ENCODE data around the gene NUP153. TPM values are rescaled to one million over a fixed set of nuclear protein-coding genes. Genes with fewer than 3 reads are reported as not detected.
A peak's percentile ranks its signal among the peaks of the same experiment; 100 is the strongest.

Gene NUP153
- total RNA-seq, 1 donor from 2014 or later: 48.2 TPM

DNA sequence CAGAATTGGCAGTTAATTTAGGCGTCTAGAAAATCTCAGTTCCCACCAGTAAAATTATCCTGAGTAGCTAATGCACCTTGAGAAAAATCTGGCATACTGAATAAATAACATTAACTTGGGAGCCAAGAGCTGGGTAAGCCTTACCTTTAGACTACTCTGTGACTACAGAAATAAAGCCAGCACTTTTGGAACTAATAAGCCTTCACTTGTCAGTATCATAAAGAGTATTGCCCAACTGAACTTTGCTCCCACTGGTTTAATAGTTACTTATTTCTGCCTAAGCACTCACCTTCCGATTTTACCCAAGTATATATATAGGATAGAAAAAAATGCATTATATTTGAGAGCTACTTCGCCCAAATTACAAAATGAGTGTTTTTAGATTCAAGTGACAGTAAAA lies 95.9 kb downstream of the NUP153 start:
- Mint-ChIP-seq H3K4me1 (no peaks in the 10 kb centered on the region), H3K36me3 (peaks cover 15% of the 10 kb centered on the region), H3K4me3 (no peak overlapping the region), H3K27me3 (ENCODE audit: low read depth) (no peaks in the 10 kb centered on the region), H3K9me3 (no peaks in the 10 kb centered on the region), H3K27ac (no peak overlapping the region)
- no peak for DNase-seq (ENCODE audit: low spot score in 2 of 2, unreplicated experiment in 2 of 2)
- TF ChIP-seq, protein P1, sequence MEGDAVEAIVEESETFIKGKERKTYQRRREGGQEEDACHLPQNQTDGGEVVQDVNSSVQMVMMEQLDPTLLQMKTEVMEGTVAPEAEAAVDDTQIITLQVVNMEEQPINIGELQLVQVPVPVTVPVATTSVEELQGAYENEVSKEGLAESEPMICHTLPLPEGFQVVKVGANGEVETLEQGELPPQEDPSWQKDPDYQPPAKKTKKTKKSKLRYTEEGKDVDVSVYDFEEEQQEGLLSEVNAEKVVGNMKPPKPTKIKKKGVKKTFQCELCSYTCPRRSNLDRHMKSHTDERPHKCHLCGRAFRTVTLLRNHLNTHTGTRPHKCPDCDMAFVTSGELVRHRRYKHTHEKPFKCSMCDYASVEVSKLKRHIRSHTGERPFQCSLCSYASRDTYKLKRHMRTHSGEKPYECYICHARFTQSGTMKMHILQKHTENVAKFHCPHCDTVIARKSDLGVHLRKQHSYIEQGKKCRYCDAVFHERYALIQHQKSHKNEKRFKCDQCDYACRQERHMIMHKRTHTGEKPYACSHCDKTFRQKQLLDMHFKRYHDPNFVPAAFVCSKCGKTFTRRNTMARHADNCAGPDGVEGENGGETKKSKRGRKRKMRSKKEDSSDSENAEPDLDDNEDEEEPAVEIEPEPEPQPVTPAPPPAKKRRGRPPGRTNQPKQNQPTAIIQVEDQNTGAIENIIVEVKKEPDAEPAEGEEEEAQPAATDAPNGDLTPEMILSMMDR (IDR thresholded peaks at IDR 0.05; ENCODE audit: unreplicated experiment): no peak

DNA sequence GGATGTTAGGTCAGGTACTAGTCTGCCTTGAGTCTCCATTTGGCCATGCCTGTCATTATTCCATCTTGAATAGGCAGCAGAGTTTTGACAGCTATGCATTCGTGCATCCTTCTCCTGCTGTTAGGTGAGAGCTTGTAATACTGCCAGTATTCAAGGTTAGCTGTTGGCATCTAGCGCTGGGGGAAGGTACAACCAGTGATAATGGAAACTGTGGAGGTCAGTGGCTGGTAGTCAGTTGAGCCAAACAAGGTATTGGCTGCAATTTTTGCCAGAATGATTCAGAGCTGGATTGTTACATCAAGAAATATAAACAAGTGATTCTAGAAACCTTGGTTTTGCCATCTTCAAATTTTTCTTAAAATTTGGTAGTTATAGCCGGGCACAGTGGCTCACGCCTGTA lies 100.1 kb downstream of the NUP153 start:
- no peaks in the 10 kb centered on the region for H3K27me3 Mint-ChIP-seq (ENCODE audit: low read depth)
- no peaks in the 10 kb centered on the region for H3K9me3 Mint-ChIP-seq
- no peak for DNase-seq (ENCODE audit: low spot score in 2 of 2, unreplicated experiment in 2 of 2)
- H3K4me1 Mint-ChIP-seq: peaks cover 8% of the 10 kb centered on the region
- peaks cover 19% of the 10 kb centered on the region for H3K36me3 Mint-ChIP-seq
- H3K27ac Mint-ChIP-seq: no peak overlapping the region
- no peak overlapping the region for H3K4me3 Mint-ChIP-seq
- TF ChIP-seq, protein P1 (IDR thresholded peaks at IDR 0.05; ENCODE audit: unreplicated experiment): no peak

DNA sequence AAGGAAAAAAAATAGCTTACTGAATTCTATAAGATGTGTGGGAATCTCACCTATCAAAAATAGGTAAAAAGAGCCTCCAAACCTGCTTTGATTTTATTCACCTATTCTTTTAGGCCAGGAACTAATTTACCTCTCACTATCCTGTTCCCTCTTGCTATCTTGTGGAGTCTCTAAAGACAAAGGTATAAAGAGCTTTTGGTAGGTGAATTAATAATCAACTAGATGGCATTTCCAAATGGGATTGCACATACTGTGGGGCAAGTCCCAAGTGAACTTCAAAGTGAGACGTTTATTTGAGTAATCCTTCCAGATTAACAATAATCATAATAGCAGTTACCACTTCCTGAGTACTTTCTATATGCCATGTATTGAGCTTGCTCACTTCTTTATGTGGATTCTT lies 103.8 kb downstream of the NUP153 start:
- Mint-ChIP-seq H3K9me3 (no peaks in the 10 kb centered on the region), H3K36me3 (peaks cover 16% of the 10 kb centered on the region), H3K4me3 (no peak overlapping the region), H3K4me1 (peaks cover 18% of the 10 kb centered on the region), H3K27ac (no peak overlapping the region), H3K27me3 (ENCODE audit: low read depth) (no peaks in the 10 kb centered on the region)
- no peak for DNase-seq (ENCODE audit: low spot score in 2 of 2, unreplicated experiment in 2 of 2)
- TF ChIP-seq, protein P1 (IDR thresholded peaks at IDR 0.05; ENCODE audit: unreplicated experiment): no peak

DNA sequence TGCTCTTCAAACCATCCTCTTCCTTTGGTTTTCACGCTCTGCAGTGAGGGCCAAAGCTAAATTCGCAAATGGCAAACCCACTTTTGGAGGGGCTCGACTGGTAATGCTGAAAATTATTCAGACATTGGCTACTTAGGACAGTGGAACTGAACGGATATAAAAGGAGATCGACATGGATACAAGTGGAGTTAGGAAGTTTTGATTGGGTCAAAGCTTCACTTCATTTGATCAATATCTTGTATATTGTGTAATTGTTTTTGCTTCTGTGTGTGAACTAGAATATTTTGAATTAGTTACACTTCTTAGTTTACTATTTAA lies 105.4 kb downstream of the NUP153 start:
- Mint-ChIP-seq H3K27ac (peak overlapping the region; percentile 64), H3K4me3 (peak overlapping the region; percentile 72), H3K36me3 (peaks cover 13% of the 10 kb centered on the region), H3K9me3 (peaks cover 7% of the 10 kb centered on the region), H3K4me1 (peaks cover 18% of the 10 kb centered on the region), H3K27me3 (ENCODE audit: low read depth) (no peaks in the 10 kb centered on the region)
- TF ChIP-seq, protein P1 (IDR thresholded peaks at IDR 0.05; ENCODE audit: unreplicated experiment): no peak
- no peak for DNase-seq (ENCODE audit: low spot score in 2 of 2, unreplicated experiment in 2 of 2)

DNA sequence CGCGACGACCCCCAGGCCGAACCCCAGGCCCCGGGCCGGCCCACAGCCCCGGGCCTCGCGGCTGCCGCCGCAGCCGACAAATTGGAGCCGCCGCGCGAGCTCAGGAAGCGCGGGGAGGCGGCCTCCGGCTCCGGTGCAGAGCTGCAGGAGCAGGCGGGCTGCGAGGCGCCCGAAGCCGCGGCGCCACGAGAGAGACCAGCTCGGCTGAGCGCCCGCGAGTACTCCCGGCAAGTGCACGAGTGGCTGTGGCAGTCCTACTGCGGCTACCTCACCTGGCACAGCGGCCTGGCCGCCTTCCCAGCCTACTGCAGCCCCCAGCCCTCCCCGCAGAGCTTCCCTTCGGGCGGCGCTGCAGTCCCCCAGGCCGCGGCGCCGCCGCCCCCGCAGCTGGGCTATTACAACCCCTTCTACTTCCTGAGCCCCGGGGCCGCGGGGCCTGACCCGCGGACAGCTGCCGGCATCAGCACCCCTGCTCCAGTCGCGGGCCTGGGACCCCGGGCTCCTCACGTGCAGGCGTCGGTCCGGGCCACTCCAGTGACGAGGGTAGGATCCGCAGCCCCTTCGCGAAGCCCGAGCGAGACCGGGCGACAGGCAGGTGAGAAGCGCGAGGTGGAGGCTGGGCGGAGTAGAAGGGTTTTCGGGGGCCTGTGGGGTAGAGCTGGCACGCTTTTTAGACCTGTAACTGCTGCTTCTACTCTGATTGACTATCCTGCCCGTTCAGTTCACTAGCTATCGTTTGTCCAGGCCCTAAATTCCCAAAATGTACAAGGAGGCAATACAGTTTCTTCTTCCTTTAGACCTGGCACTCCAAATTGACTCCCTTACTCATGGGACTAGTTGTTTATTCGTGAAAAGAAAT lies 106.0 kb downstream of the NUP153 start:
- DNase-seq (ENCODE audit: low spot score in 2 of 2, unreplicated experiment in 2 of 2): peak; percentile 32 to 67
- peaks cover 18% of the 10 kb centered on the region for H3K4me1 Mint-ChIP-seq
- H3K27me3 Mint-ChIP-seq (ENCODE audit: low read depth): no peaks in the 10 kb centered on the region
- H3K9me3 Mint-ChIP-seq: peaks cover 7% of the 10 kb centered on the region
- peak overlapping the region; percentile 79 for H3K4me3 Mint-ChIP-seq
- H3K27ac Mint-ChIP-seq: peak overlapping the region; percentile 64
- TF ChIP-seq, protein P1 (IDR thresholded peaks at IDR 0.05; ENCODE audit: unreplicated experiment): no peak
- H3K36me3 Mint-ChIP-seq: peaks cover 10% of the 10 kb centered on the region
